Naive thymus-derived CD4-positive, alpha-beta T cell (primary cell): ENCODE results near the gene SOHLH1. TPM values are rescaled to one million over a fixed set of nuclear protein-coding genes. Genes with fewer than 3 reads are reported as not detected.

ENCODE experiments used
- ATAC-seq: fragments of 150-1000 bp; cut with Tn5 transposase; 2 replicates; pipeline ENCODE4 v1.10.0; 2021; ENCODE audit warnings: mild to moderate bottlenecking, moderate library complexity
- CTCF ChIA-PET: fragments of 350-600 bp; sonication (Branson Sonifier 250); formaldehyde crosslinking; loops from one replicate; lab custom pipeline; 2021; ENCODE audit warnings: antibody characterized with exemption; lab: Charles Lee
- POLR2A ChIA-PET: fragments of 350-600 bp; sonication (Branson Sonifier 250); formaldehyde crosslinking; loops from one replicate; lab custom pipeline; 2021; ENCODE audit warnings: antibody characterized with exemption, inconsistent platforms; lab: Charles Lee
- DNase-seq, 9 donors: peaks; one replicate each; pipeline versions ENCODE4 v3.0.0 to v3.0.0-alpha.2; 2020 to 2022; ENCODE audit warnings: mixed read lengths in 1 of 9
- H3K27ac ChIP-seq: one replicate; pipeline ENCODE4 v1.7.0; 2013; ENCODE audit warnings: mild to moderate bottlenecking, low read depth, low read length, moderate library complexity
- H3K27me3 ChIP-seq, 2 donors: one replicate each; pipeline ENCODE4 v1.7.0; 2013; ENCODE audit warnings: low read length in 2 of 2, mild to moderate bottlenecking in 2 of 2, moderate library complexity in 2 of 2; ENCODE audit not compliant: control insufficient read depth in 2 of 2, insufficient read depth in 2 of 2
- H3K36me3 ChIP-seq, 3 experiments: 1 replicate in 2 of 3; 2 replicates in 1 of 3; pipeline ENCODE4 v1.7.0; 2013; ENCODE audit warnings: low read length in 3 of 3, mild to moderate bottlenecking in 3 of 3, moderate library complexity in 1 of 3; ENCODE audit not compliant: insufficient read depth in 3 of 3, control insufficient read depth in 2 of 3
- H3K4me1 ChIP-seq, 2 donors: one replicate each; pipeline ENCODE4 v1.7.0; 2013; ENCODE audit warnings: low read length in 2 of 2, mild to moderate bottlenecking in 2 of 2, moderate library complexity in 1 of 2; ENCODE audit not compliant: control insufficient read depth in 2 of 2, insufficient read depth in 2 of 2
- H3K4me3 ChIP-seq: 2 replicates; pipeline ENCODE4 v1.7.0; 2013; ENCODE audit warnings: mild to moderate bottlenecking, low read length
- H3K9me3 ChIP-seq, 3 experiments: 1 replicate in 2 of 3; 2 replicates in 1 of 3; pipeline ENCODE4 v1.7.0; 2013; ENCODE audit warnings: low read length in 3 of 3; ENCODE audit not compliant: control insufficient read depth in 2 of 3
- H3K27ac Mint-ChIP-seq, 9 donors: one replicate each; pipeline ENCODE4 v1.8.0; 2020 to 2022; ENCODE audit warnings: mixed read lengths in 9 of 9, mild to moderate bottlenecking in 8 of 9, moderate library complexity in 5 of 9, inconsistent platforms in 2 of 9
- H3K27me3 Mint-ChIP-seq, 5 donors: one replicate each; pipeline ENCODE4 v1.8.0; 2021 to 2022; ENCODE audit warnings: mixed read lengths in 5 of 5, mild to moderate bottlenecking in 1 of 5
- H3K36me3 Mint-ChIP-seq, 5 donors: one replicate each; pipeline ENCODE4 v1.8.0; 2020 to 2022; ENCODE audit warnings: mixed read lengths in 5 of 5, mild to moderate bottlenecking in 3 of 5, inconsistent platforms in 1 of 5
- H3K4me1 Mint-ChIP-seq, 7 donors: one replicate each; pipeline ENCODE4 v1.8.0; 2020 to 2022; ENCODE audit warnings: mixed read lengths in 7 of 7, mild to moderate bottlenecking in 3 of 7, inconsistent platforms in 1 of 7
- H3K4me3 Mint-ChIP-seq, 10 donors: one replicate each; pipeline ENCODE4 v1.8.0; 2020 to 2022; ENCODE audit warnings: mild to moderate bottlenecking in 10 of 10, mixed read lengths in 10 of 10, moderate library complexity in 6 of 10, inconsistent platforms in 2 of 10
- H3K9me3 Mint-ChIP-seq, 11 donors: one replicate each; pipeline ENCODE4 v1.8.0; 2020 to 2022; ENCODE audit warnings: mixed read lengths in 11 of 11, mild to moderate bottlenecking in 4 of 11, inconsistent platforms in 1 of 11, moderate library complexity in 1 of 11
- intact Hi-C, 2 donors: fragments of 100-400 bp; cut with micrococcal nuclease; formaldehyde crosslinking; loops; one replicate each; pipeline ENCODE4 v1.15.1; 2023
- polyA plus RNA-seq, 2 donors: library from polyadenylated mRNA; unstranded; fragments of 300-500 nt; fragmentation: Illumina TruSeq; gene quantifications; one replicate each; pipeline ENCODE4 v1.2.3, GENCODE V29; 2021
- total RNA-seq, 6 experiments: library from RNA in 5 of 6; stranded (reverse) in 5 of 6; gene quantifications; 1 replicate in 5 of 6; 2 replicates in 1 of 6; pipeline ENCODE4 v1.2.3 and lab custom pipeline; 2021 to 2026

The SOHLH1 gene
- total and polyA plus RNA-seq, 7 experiments from 2014 or later = not detected

- no peaks in the 10 kb centered on the region for H3K27me3 ChIP-seq
- no peaks in the 10 kb centered on the region for H3K4me1 ChIP-seq
- ATAC-seq = no peak
- H3K9me3 Mint-ChIP-seq = no peaks in the 10 kb centered on the region
- H3K4me3 Mint-ChIP-seq = no peak overlapping the region
- no peak overlapping the region for H3K27ac Mint-ChIP-seq
- intact Hi-C loops = no loop called here
- ChIA-PET CTCF (no interaction called here), POLR2A (no interaction called here)
- no peaks in the 10 kb centered on the region for H3K9me3 ChIP-seq
- no peak for DNase-seq
- H3K27me3 Mint-ChIP-seq = peaks cover 16 to 35% (median 22%) of the 10 kb centered on the region in 5 donors
- H3K36me3 Mint-ChIP-seq = no peaks in the 10 kb centered on the region
- H3K4me3 ChIP-seq = no peak overlapping the region
- H3K36me3 ChIP-seq = no peaks in the 10 kb centered on the region
- no peak overlapping the region for H3K27ac ChIP-seq
- peaks cover 0 to 6% (median 4%) of the 10 kb centered on the region in 7 donors for H3K4me1 Mint-ChIP-seq
Observed at GRCh38 chr9:135711881-135712280, 12.6 kb upstream of the SOHLH1 start.

GRCh38 chr9:135711391-135711790 lies 12.1 kb upstream of the SOHLH1 start:
- no peak for ATAC-seq
- H3K27ac ChIP-seq = no peak overlapping the region
- H3K36me3 Mint-ChIP-seq = no peaks in the 10 kb centered on the region
- peaks cover 0 to 6% (median 4%) of the 10 kb centered on the region in 7 donors for H3K4me1 Mint-ChIP-seq
- no peaks in the 10 kb centered on the region for H3K36me3 ChIP-seq
- CTCF ChIA-PET = no interaction called here
- H3K9me3 Mint-ChIP-seq = no peaks in the 10 kb centered on the region
- H3K27ac Mint-ChIP-seq = no peak overlapping the region
- no peak for DNase-seq
- no peak overlapping the region for H3K4me3 ChIP-seq
- POLR2A ChIA-PET = no interaction called here
- intact Hi-C loops = no loop called here
- H3K27me3 ChIP-seq = no peaks in the 10 kb centered on the region
- H3K4me3 Mint-ChIP-seq = no peak overlapping the region
- H3K9me3 ChIP-seq = no peaks in the 10 kb centered on the region
- no peaks in the 10 kb centered on the region for H3K4me1 ChIP-seq
- peaks cover 11 to 30% (median 18%) of the 10 kb centered on the region in 5 donors for H3K27me3 Mint-ChIP-seq

GRCh38 chr9:135708164-135708563 lies 8.9 kb upstream of the SOHLH1 start:
- Mint-ChIP-seq H3K27me3 (peaks cover 0 to 31% (median 6%) of the 10 kb centered on the region in 5 donors), H3K9me3 (no peaks in the 10 kb centered on the region), H3K4me1 (no peaks in the 10 kb centered on the region), H3K36me3 (no peaks in the 10 kb centered on the region), H3K27ac (no peak overlapping the region), H3K4me3 (no peak overlapping the region)
- no peak overlapping the region for H3K4me3 ChIP-seq
- no peaks in the 10 kb centered on the region for H3K9me3 ChIP-seq
- ChIA-PET CTCF (no interaction called here), POLR2A (no interaction called here)
- H3K4me1 ChIP-seq = no peaks in the 10 kb centered on the region
- ATAC-seq (no peak), DNase-seq (no peak)
- intact Hi-C loops = no loop called here
- no peaks in the 10 kb centered on the region for H3K27me3 ChIP-seq
- H3K27ac ChIP-seq = no peak overlapping the region
- H3K36me3 ChIP-seq = no peaks in the 10 kb centered on the region

- Histone ChIP-seq H3K4me1 (no peaks in the 10 kb centered on the region), H3K27ac (no peak overlapping the region), H3K27me3 (no peaks in the 10 kb centered on the region), H3K36me3 (no peaks in the 10 kb centered on the region), H3K4me3 (no peak overlapping the region), H3K9me3 (no peaks in the 10 kb centered on the region)
- no peaks in the 10 kb centered on the region for H3K36me3 Mint-ChIP-seq
- no peaks in the 10 kb centered on the region for H3K4me1 Mint-ChIP-seq
- H3K9me3 Mint-ChIP-seq = no peaks in the 10 kb centered on the region
- ATAC-seq (no peak), DNase-seq (no peak)
- H3K4me3 Mint-ChIP-seq = no peak overlapping the region
- no peak overlapping the region for H3K27ac Mint-ChIP-seq
- peaks cover 0 to 33% (median 6%) of the 10 kb centered on the region in 5 donors for H3K27me3 Mint-ChIP-seq
- intact Hi-C loops = no loop called here
- POLR2A ChIA-PET = no interaction called here
- CTCF ChIA-PET = no interaction called here
Observed at GRCh38 chr9:135707252-135708138, 8.2 kb upstream of the SOHLH1 start.

- no peak overlapping the region for H3K27ac Mint-ChIP-seq
Observed at GRCh38 chr9:135706288-135706687, 7.0 kb upstream of the SOHLH1 start.

GRCh38 chr9:135705376-135705775 lies 6.1 kb upstream of the SOHLH1 start:
- Histone ChIP-seq H3K36me3 (no peaks in the 10 kb centered on the region), H3K4me1 (peaks cover 0 to 5% of the 10 kb centered on the region in 2 donors), H3K4me3 (no peak overlapping the region), H3K9me3 (no peaks in the 10 kb centered on the region), H3K27ac (no peak overlapping the region), H3K27me3 (no peaks in the 10 kb centered on the region)
- H3K27me3 Mint-ChIP-seq = peaks cover 0 to 26% (median 0%) of the 10 kb centered on the region in 5 donors
- no peak for ATAC-seq
- no peaks in the 10 kb centered on the region for H3K4me1 Mint-ChIP-seq
- H3K27ac Mint-ChIP-seq = no peak overlapping the region
- H3K4me3 Mint-ChIP-seq = no peak overlapping the region
- no peaks in the 10 kb centered on the region for H3K9me3 Mint-ChIP-seq
- ChIA-PET POLR2A (no interaction called here), CTCF (no interaction called here)
- DNase-seq = no peak
- no peaks in the 10 kb centered on the region for H3K36me3 Mint-ChIP-seq
- intact Hi-C loops = no loop called here

More at GRCh38 chr9:135706288-135706687, 7.0 kb upstream of the SOHLH1 start:
- H3K27ac ChIP-seq = no peak overlapping the region
- Mint-ChIP-seq H3K9me3 (no peaks in the 10 kb centered on the region), H3K4me1 (no peaks in the 10 kb centered on the region), H3K36me3 (no peaks in the 10 kb centered on the region), H3K4me3 (no peak overlapping the region), H3K27me3 (peaks cover 0 to 26% (median 0%) of the 10 kb centered on the region in 5 donors)
- POLR2A ChIA-PET = no interaction called here
- intact Hi-C loops = no loop called here
- no peaks in the 10 kb centered on the region for H3K27me3 ChIP-seq
- no peaks in the 10 kb centered on the region for H3K9me3 ChIP-seq
- ATAC-seq (no peak), DNase-seq (no peak)
- H3K4me1 ChIP-seq = peaks cover 0 to 5% of the 10 kb centered on the region in 2 donors
- H3K4me3 ChIP-seq = no peak overlapping the region
- H3K36me3 ChIP-seq = no peaks in the 10 kb centered on the region
- CTCF ChIA-PET = no interaction called here

GRCh38 chr9:135704483-135704882 lies 5.2 kb upstream of the SOHLH1 start:
- H3K27ac Mint-ChIP-seq = no peak overlapping the region
- Histone ChIP-seq H3K9me3 (no peaks in the 10 kb centered on the region), H3K27ac (no peak overlapping the region), H3K36me3 (no peaks in the 10 kb centered on the region), H3K27me3 (no peaks in the 10 kb centered on the region), H3K4me3 (no peak overlapping the region), H3K4me1 (peaks cover 0 to 5% of the 10 kb centered on the region in 2 donors)
- H3K4me3 Mint-ChIP-seq = no peak overlapping the region
- intact Hi-C loops = no loop called here
- peaks cover 0 to 20% (median 0%) of the 10 kb centered on the region in 5 donors for H3K27me3 Mint-ChIP-seq
- H3K4me1 Mint-ChIP-seq = no peaks in the 10 kb centered on the region
- ATAC-seq = no peak
- H3K36me3 Mint-ChIP-seq = no peaks in the 10 kb centered on the region
- no peak for DNase-seq
- POLR2A ChIA-PET = no interaction called here
- H3K9me3 Mint-ChIP-seq = no peaks in the 10 kb centered on the region
- CTCF ChIA-PET = interaction anchor here (0.7 kb wide), 1 partner anchor 23 kb away, joined by 3 read pairs; no protein-coding TSS in a partner anchor
